Cerebellar cortex (tissue), 1 donor: ENCODE measurements around the gene PCDHA1.
A peak's percentile ranks its signal among the peaks of the same experiment; 100 is the strongest.
"Not testable (repeated sequence)": the region's sequence is repeated elsewhere in the genome, so short reads cannot be mapped to it uniquely, and the experiment has no call there.

Source experiments
- DNase-seq: peaks from one replicate; pipeline ENCODE4 v3.0.0-alpha.2; 2015; ENCODE audit warnings: low spot score

The PCDHA1 gene

DNA sequence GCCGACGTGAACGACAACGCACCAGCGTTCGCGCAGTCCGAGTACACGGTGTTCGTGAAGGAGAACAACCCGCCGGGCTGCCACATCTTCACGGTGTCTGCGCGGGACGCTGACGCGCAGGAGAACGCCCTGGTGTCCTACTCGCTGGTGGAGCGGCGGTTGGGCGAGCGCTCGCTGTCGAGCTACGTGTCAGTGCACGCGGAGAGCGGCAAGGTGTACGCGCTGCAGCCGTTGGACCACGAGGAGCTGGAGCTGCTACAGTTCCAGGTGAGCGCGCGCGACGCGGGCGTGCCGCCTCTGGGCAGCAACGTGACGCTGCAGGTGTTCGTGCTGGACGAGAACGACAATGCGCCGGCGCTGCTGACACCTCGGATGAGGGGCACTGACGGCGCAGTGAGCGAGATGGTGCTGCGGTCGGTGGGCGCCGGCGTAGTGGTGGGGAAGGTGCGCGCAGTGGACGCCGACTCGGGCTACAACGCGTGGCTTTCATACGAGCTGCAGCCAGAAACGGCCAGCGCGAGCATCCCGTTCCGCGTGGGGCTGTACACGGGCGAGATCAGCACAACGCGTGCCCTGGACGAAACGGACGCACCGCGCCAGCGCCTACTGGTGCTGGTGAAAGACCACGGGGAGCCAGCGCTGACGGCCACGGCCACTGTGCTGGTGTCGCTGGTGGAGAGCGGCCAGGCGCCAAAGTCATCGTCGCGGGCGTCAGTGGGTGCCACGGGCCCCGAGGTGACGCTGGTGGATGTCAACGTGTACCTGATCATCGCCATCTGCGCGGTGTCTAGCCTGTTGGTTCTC lies 64.1 kb downstream of the PCDHA1 start:
- DNase-seq: not testable (repeated sequence)

DNA sequence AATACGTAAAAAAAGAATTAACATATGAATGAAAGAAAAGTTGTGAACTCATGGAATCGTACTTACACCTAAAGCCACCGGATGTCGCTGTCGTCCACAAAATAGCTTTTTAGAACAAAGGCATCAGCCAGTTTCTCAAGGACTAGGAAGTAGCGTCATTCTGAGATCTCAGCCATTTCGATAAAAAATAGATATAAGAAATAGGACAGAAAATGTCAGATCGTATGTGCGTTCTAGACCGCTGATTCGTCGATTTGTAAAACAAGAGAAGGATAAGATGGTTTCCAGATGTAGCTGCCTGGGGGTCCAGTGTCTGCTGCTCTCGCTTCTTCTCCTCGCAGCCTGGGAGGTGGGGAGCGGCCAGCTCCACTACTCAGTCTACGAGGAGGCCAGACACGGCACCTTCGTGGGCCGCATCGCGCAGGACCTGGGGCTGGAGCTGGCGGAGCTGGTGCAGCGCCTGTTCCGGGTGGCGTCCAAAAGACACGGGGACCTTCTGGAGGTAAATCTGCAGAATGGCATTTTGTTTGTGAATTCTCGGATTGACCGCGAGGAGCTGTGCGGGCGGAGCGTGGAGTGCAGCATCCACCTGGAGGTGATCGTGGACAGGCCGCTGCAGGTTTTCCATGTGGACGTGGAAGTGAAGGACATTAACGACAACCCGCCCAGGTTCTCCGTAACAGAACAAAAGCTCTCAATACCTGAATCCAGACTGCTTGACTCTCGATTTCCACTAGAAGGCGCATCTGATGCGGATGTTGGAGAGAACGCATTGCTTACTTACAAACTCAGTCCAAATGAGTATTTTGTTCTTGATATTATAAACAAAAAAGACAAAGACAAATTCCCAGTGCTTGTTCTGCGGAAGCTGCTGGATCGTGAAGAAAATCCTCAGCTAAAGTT lies 70.1 kb downstream of the PCDHA1 start, which contains the start of gene PCDHA10:
PCDHA10 (plus strand) TSS at position 126 of the 903 bp plus-strand sequence; CDS start at position 278, 152 bp downstream.
- DNase-seq: peak; percentile 19

DNA sequence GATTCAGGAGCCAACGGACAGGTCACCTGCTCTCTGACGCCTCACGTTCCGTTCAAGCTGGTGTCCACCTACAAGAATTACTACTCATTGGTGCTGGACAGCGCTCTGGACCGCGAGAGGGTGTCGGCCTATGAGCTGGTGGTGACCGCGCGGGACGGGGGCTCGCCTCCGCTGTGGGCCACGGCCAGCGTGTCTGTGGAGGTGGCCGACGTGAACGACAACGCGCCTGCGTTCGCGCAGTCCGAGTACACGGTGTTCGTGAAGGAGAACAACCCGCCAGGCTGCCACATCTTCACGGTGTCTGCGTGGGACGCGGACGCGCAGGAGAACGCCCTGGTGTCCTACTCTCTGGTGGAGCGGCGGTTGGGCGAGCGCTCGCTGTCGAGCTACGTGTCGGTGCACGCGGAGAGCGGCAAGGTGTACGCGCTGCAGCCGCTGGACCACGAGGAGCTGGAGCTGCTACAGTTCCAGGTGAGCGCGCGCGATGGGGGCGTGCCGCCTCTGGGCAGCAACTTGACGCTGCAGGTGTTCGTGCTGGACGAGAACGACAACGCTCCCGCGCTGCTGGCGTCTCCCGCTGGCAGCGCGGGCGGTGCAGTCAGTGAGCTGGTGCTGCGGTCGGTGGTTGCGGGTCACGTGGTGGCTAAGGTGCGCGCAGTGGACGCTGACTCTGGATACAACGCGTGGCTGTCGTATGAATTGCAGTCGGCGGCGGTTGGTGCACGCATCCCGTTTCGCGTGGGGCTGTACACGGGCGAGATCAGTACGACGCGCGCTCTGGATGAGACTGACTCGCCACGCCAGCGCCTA lies 71.4 kb downstream of the PCDHA1 start:
- no peak for DNase-seq

DNA sequence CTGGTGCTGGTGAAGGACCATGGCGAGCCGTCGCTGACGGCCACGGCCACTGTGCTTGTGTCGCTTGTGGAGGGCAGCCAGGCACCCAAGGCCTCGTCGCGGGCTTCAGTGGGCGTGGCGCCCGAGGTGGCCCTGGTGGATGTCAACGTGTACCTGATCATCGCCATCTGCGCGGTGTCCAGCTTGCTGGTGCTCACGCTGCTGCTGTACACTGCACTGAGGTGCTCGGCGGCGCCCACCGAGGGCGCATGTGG lies 72.0 kb downstream of the PCDHA1 start:
- no peak for DNase-seq

DNA sequence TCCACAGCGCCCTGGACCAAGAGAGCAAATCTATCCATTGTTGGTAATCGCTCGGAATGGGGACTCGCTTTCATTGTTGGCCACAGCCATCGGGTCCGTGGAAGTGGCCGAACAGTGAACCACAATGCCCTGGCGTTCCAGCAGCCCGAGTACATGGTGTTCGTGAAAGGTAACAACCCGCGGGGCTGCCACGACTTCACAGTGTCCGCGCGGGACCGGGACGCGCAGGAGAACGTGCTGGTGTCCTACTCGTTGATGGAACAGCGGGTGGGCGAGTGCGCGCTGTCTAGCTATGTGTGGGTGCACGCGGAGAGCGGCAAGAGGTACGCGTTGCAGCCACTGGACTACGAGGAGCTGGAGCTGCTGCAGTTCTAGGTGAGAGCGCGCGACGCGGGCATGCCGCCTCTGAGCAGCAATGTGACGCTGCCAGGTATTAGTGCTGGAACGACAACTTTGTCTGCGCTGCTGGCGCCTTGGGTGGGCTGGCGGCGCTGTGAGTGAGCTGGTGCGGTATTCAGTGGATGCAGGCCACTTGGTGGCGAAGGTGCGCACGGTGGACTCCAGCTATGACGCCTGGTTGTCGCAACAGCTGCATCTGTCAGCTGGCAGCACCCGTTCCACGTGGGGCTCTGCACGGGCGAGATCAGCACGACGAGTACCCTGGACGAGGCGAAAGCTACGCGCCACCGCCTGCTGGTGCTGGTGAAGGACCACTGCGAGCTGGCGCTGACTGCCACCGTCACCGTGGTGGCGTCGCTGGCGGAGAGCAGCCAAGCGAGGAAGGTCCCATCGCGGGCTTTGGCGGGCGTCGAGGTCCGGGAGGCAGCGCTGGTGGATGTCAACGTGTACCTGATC lies 76.7 kb downstream of the PCDHA1 start:
- DNase-seq: no peak

DNA sequence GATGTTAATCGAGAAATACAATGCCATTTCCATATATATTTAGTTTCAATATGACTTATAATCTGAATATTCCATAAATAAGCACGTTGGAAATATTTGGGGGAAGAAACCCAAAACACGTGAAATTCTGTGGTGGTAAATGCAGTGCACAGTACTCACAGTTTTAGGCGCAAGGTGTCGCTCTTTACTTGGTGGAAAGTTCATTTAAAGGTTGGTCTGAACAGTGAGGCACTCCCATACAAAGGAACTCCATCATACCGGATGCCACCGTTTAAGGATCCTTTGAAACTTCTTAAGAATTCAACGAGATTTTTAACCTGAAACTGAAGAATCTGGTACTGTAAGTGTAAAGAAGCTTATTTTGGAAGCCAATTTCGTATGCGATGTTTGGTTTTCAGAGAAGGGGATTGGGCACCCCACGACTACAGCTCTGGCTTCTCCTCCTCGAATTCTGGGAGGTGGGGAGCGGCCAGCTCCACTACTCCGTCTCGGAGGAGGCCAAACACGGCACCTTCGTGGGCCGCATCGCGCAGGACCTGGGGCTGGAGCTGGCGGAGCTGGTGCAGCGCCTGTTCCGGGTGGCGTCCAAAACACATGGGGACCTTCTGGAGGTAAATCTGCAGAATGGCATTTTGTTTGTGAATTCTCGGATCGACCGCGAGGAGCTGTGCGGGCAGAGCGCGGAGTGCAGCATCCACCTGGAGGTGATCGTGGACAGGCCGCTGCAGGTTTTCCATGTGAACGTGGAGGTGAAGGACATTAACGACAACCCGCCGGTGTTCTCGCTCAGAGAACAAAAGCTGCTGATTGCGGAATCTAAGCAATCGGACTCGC lies 83.0 kb downstream of the PCDHA1 start, which contains the start of gene PCDHA11:
PCDHA11 (plus strand) TSS at position 237 of the 834 bp plus-strand sequence; CDS start at position 384, 147 bp downstream.
- DNase-seq: peak; percentile 83

DNA sequence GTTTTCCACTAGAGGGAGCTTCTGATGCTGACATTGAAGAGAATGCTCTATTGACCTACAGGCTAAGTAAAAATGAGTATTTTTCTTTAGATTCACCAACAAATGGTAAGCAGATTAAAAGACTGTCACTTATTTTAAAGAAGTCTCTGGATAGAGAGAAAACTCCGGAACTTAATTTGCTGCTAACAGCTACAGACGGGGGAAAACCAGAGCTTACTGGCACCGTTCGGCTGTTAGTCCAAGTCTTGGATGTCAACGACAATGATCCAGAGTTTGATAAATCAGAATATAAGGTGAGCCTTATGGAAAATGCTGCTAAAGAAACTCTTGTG lies 83.6 kb downstream of the PCDHA1 start:
- DNase-seq: no peak

DNA sequence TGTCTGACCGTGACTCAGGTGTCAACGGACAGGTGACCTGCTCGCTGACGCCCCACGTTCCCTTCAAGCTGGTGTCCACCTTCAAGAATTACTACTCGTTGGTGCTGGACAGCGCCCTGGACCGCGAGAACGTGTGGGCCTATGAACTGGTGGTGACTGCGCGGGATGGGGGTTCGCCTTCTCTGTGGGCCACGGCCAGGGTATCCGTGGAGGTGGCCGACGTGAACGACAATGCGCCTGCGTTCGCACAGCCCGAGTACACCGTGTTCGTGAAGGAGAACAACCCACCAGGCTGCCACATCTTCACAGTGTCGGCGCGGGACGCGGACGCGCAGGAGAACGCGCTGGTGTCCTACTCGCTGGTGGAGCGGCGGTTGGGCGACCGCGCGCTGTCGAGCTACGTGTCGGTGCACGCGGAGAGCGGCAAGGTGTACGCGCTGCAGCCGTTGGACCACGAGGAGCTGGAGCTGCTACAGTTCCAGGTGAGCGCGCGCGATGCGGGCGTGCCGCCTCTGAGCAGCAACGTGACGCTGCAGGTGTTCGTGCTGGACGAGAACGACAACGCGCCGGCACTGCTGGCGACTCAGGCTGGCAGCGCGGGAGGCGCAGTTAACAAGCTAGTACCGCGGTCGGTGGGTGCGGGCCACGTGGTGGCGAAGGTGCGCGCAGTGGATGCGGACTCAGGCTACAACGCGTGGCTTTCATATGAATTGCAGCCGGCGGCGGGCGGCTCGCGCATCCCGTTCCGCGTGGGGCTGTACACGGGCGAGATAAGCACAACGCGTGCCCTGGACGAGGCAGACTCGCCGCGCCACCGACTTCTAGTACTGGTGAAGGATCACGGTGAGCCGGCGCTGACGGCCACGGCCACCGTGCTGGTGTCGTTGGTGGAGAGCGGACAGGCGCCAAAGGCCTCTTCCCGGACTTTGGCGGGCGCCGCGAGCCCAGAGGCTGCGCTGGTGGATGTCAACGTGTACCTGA lies 84.6 kb downstream of the PCDHA1 start:
- no peak for DNase-seq

DNA sequence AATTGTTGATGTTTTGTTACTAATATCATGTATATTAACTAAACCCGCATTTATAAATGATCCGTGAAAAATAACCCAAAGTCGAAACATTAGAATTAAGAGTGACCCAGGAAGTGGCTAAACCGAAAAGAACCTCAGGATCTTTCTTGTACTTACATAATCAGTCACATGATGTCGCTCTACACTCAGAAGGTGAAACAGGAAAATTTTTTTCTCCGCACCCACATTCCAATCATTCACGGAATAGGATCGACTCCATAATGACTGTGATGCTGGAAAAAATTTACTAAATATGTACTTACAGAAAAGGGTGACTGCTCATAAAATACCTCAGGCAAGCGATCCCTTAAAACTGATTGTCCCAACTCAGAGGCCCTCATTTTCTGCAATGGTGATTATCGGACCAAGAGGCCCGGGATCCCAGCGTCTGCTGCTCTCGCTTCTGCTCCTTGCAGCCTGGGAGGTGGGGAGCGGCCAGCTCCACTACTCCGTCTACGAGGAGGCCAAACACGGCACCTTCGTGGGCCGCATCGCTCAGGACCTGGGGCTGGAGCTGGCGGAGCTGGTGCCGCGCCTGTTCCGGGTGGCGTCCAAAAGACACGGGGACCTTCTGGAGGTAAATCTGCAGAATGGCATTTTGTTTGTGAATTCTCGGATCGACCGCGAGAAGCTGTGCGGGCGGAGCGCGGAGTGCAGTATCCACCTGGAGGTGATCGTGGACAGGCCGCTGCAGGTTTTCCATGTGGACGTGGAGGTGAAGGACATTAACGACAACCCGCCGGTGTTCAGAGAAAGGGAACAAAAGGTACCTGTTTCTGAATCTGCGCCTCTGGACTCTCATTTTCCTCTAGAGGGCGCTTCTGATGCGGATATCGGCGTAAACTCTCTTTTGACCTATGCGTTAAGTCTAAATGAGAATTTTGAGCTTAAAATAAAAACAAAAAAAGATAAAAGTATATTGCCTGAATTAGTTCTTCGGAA lies 89.4 kb downstream of the PCDHA1 start, which contains the start of gene PCDHA12:
PCDHA12 (plus strand) TSS at position 224 of the 981 bp plus-strand sequence; CDS start at position 389, 165 bp downstream.
- peak; percentile 69 for DNase-seq

DNA sequence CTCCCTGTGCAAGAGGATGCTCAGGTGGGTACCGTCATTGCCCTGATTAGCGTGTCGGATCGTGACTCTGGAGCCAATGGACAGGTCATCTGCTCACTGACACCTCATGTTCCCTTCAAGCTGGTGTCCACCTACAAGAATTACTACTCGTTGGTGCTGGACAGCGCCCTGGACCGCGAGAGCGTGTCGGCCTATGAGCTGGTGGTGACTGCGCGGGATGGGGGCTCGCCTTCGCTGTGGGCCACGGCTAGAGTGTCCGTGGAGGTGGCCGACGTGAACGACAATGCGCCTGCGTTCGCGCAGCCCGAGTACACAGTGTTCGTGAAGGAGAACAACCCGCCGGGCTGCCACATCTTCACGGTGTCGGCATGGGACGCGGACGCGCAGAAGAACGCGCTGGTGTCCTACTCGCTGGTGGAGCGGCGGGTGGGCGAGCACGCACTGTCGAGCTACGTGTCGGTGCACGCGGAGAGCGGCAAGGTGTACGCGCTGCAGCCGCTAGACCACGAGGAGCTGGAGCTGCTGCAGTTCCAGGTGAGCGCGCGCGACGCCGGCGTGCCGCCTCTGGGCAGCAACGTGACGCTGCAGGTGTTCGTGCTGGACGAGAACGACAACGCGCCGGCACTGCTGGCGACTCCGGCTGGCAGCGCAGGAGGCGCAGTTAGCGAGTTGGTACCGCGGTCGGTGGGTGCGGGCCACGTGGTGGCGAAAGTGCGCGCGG lies 90.8 kb downstream of the PCDHA1 start:
- DNase-seq: not testable (repeated sequence)

DNA sequence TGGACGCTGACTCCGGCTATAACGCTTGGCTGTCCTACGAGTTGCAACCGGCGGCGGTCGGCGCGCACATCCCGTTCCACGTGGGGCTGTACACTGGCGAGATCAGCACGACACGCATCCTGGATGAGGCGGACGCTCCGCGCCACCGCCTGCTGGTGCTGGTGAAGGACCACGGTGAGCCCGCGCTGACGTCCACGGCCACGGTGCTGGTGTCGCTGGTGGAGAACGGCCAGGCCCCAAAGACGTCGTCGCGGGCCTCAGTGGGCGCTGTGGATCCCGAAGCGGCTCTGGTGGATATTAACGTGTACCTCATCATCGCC lies 91.3 kb downstream of the PCDHA1 start:
- no peak for DNase-seq

DNA sequence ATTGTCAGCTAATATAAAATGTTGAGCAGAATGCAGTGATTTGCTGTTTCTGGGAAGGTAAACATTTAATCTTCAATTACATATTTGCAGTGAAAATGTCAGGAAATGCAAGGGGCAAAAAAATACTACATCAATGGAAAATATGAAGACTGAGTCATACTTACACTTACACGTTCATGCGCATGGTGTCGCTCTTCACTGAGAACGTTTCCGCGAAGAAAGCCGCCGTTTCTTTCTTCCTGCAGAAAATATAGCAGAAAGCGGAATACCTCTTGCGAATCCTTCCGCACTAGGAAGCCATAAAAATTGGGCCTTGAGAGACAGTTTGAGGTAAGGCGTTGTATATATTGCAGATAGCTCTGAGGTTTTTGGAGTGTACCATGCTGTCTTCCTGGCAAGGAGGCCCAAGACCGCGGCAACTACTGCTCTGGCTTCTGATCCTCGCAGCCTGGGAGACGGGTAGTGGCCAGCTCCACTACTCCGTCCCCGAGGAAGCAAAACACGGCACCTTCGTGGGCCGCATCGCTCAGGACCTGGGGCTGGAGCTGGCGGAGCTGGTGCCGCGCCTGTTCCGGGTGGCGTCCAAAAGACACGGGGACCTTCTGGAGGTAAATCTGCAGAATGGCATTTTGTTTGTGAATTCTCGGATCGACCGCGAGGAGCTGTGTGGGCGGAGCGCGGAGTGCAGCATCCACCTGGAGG lies 96.1 kb downstream of the PCDHA1 start, which contains the start of gene PCDHA13:
PCDHA13 (plus strand) TSS at position 236 of the 702 bp plus-strand sequence; CDS start at position 381, 145 bp downstream.
- DNase-seq: peak; percentile 19

DNA sequence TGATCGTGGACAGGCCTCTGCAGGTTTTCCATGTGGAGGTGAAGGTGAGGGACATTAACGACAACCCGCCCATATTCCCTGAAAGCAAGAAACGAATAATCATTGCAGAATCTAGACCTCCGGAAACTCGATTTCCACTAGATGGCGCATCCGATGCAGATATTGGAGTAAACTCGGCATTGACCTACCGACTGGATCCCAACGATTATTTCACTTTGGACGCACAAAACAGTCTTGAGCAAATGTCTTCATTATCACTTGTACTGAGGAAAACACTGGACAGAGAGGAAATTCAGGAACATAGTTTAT lies 96.6 kb downstream of the PCDHA1 start:
- DNase-seq: peak; percentile 13

DNA sequence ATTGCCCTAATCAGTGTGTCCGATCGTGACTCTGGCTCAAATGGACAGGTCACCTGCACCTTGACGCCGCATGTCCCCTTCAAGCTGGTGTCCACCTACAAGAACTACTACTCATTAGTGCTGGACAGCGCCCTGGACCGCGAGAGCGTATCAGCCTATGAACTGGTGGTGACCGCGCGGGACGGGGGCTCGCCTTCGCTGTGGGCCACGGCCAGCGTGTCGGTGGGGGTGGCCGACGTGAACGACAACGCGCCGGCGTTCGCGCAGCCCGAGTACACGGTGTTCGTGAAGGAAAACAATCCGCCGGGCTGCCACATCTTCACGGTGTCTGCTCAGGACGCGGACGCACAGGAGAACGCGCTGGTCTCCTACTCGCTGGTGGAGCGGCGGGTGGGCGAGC lies 97.4 kb downstream of the PCDHA1 start:
- no peak for DNase-seq

DNA sequence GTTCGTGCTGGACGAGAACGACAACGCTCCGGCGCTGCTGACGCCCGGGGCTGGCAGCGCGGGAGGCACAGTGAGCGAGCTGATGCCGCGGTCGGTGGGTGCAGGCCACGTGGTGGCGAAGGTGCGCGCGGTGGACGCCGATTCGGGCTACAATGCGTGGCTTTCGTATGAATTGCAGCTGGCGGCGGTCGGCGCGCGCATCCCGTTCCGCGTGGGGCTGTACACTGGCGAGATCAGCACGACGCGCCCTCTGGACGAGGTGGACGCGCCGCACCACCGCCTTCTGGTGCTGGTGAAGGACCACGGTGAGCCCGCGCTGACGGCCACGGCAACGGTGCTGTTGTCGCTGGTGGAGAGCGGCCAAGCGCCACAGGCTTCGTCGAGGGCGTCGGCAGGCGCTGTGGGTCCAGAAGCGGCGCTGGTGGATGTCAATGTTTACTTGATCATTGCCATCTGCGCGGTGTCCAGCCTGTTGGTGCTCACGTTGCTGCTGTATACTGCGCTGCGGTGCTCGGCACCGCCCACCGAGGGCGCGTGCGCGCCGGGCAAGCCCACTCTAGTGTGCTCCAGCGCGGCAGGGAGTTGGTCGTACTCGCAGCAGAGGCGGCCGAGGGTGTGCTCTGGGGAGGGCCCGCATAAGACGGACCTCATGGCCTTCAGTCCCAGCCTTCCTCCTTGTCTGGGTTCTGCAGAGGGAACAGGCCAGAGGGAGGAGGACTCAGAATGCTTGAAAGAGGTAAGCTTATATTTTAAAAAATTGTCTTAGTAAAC lies 98.2 kb downstream of the PCDHA1 start:
- DNase-seq: no peak

DNA sequence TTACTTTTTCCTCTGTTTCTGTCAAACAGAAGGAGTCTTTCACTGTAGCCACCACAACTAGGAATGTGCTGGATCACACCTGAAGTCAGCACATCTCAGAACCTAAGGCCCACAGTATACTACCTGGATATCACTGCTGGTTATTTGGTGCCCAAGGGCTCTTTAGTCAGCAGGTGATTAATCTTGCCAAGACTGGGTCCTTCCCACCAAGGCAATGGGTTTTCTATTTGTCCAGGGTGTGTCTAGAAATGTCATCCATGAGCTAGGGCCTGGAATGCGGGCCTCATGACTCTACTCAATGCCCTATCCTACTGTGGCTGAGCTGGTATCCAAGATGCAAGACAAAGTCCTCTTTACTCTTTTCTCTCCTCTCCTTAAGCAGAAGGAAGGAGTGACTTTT lies 130.4 kb downstream of the PCDHA1 start:
- DNase-seq: no peak
